NCI-H1417 (cell line): Measurements from ENCODE around the gene KRTAP5-4.
"Not testable (repeated sequence)": the region's sequence is repeated elsewhere in the genome, so short reads cannot be mapped to it uniquely, and the experiment has no call there.

Experiments
- DNase-seq, 3 experiments: peaks; one replicate each; lab custom pipeline; 2025; lab: John Stamatoyannopoulos, UW

The KRTAP5-4 gene

GRCh38 chr11:1652771-1653540, 31.0 kb upstream of the KRTAP5-4 start:
- peak; percentile 52 to 77 (median 65) for DNase-seq

GRCh38 chr11:1652442-1652770, 30.5 kb upstream of the KRTAP5-4 start:
- DNase-seq: no peak

GRCh38 chr11:1652026-1652425, 30.1 kb upstream of the KRTAP5-4 start:
- no peak for DNase-seq

GRCh38 chr11:1651411-1651980, 29.6 kb upstream of the KRTAP5-4 start:
- DNase-seq: no peak

- DNase-seq: no peak
These were observed 29.0 kb upstream of the KRTAP5-4 start for GRCh38 chr11:1650918-1651262.

GRCh38 chr11:1650034-1650917, 28.3 kb upstream of the KRTAP5-4 start:
- no peak for DNase-seq

GRCh38 chr11:1648653-1649420, 26.9 kb upstream of the KRTAP5-4 start:
- peak in 2 of 3 experiments; percentile 29 to 49 for DNase-seq

- DNase-seq: no peak
These were observed 26.1 kb upstream of the KRTAP5-4 start for GRCh38 chr11:1647901-1648652.

- DNase-seq: not testable (repeated sequence)
These were observed 24.6 kb upstream of the KRTAP5-4 start for GRCh38 chr11:1646540-1646939.

- no peak for DNase-seq
These were observed 23.5 kb upstream of the KRTAP5-4 start for GRCh38 chr11:1645357-1645821.

GRCh38 chr11:1644601-1645356, 22.8 kb upstream of the KRTAP5-4 start:
- no peak for DNase-seq

GRCh38 chr11:1643146-1643690, 21.3 kb upstream of the KRTAP5-4 start:
- no peak for DNase-seq

GRCh38 chr11:1642288-1643145, 20.6 kb upstream of the KRTAP5-4 start:
- DNase-seq: no peak

GRCh38 chr11:1641096-1641495, 19.2 kb upstream of the KRTAP5-4 start:
- no peak for DNase-seq

GRCh38 chr11:1640076-1640946, 18.4 kb upstream of the KRTAP5-4 start:
- DNase-seq: peak; percentile 45 to 55 (median 47)

GRCh38 chr11:1639666-1640065, 17.7 kb upstream of the KRTAP5-4 start:
- peak in 1 of 3 experiments; percentile 45 for DNase-seq

- peak; percentile 53 to 97 (median 89) for DNase-seq
These were observed 17.2 kb upstream of the KRTAP5-4 start for GRCh38 chr11:1639102-1639620.

- peak in 1 of 3 experiments; percentile 5 for DNase-seq
These were observed 16.4 kb upstream of the KRTAP5-4 start for GRCh38 chr11:1638344-1638743.
